RCC 7860 (cell line): ENCODE results near the gene ACVR1.
"Not testable (repeated sequence)": the region's sequence is repeated elsewhere in the genome, so short reads cannot be mapped to it uniquely, and the experiment has no call there.

Source experiments
- DNase-seq: peaks from one replicate; pipeline ENCODE4 v3.0.0-alpha.2; 2015; ENCODE audit warnings: low spot score
- FAIRE-seq: peaks from 2 replicates; lab custom pipeline; 2012; peaks lifted over from hg19 to GRCh38; lab: Jason Lieb, UNC

Gene ACVR1

GRCh38 chr2:157771234-157771633 is 104.9 kb downstream of the ACVR1 start:
- FAIRE-seq (no peak), DNase-seq (no peak)

GRCh38 chr2:157769856-157770255 is 106.3 kb downstream of the ACVR1 start:
- FAIRE-seq (no peak), DNase-seq (no peak)

- DNase-seq, result no peak
- FAIRE-seq, result no peak
Observed at GRCh38 chr2:157764386-157764785, 111.7 kb downstream of the ACVR1 start.

- FAIRE-seq (no peak), DNase-seq (no peak)
Observed at GRCh38 chr2:157761520-157761919, 114.6 kb downstream of the ACVR1 start.

GRCh38 chr2:157760949-157761348 is 115.2 kb downstream of the ACVR1 start:
- FAIRE-seq (no peak), DNase-seq (no peak)

GRCh38 chr2:157759855-157760254 is 116.3 kb downstream of the ACVR1 start:
- DNase-seq (no peak), FAIRE-seq (no peak)

- DNase-seq (no peak), FAIRE-seq (no peak)
Observed at GRCh38 chr2:157758586-157758985, 117.5 kb downstream of the ACVR1 start.

- FAIRE-seq, result no peak
Observed at GRCh38 chr2:157757500-157757899, 118.6 kb downstream of the ACVR1 start.

GRCh38 chr2:157756447-157756846 is 119.7 kb downstream of the ACVR1 start:
- not testable (repeated sequence) for DNase-seq, FAIRE-seq

More at GRCh38 chr2:157757500-157757899, 118.6 kb downstream of the ACVR1 start:
- no peak for DNase-seq

- DNase-seq (peak; percentile 10), FAIRE-seq (no peak)
Observed at GRCh38 chr2:157751462-157752058, 124.6 kb downstream of the ACVR1 start.

- DNase-seq, result no peak
- no peak for FAIRE-seq
Observed at GRCh38 chr2:157749684-157750083, 126.4 kb downstream of the ACVR1 start.

- FAIRE-seq, result no peak
- DNase-seq, result no peak
Observed at GRCh38 chr2:157748371-157749142, 127.6 kb downstream of the ACVR1 start.

- DNase-seq, result peak; percentile 24
Observed at GRCh38 chr2:157747695-157748370, 128.3 kb downstream of the ACVR1 start.

GRCh38 chr2:157747280-157747679 is 128.8 kb downstream of the ACVR1 start:
- DNase-seq, result no peak
- no peak for FAIRE-seq

More at GRCh38 chr2:157747695-157748370, 128.3 kb downstream of the ACVR1 start:
- no peak for FAIRE-seq

- peak; percentile 28 for DNase-seq
- FAIRE-seq, result no peak
Observed at GRCh38 chr2:157746234-157746950, 129.7 kb downstream of the ACVR1 start.

- no peak for DNase-seq
- no peak for FAIRE-seq
Observed at GRCh38 chr2:157744571-157745076, 131.5 kb downstream of the ACVR1 start.

GRCh38 chr2:157743051-157743450 is 133.1 kb downstream of the ACVR1 start:
- no peak for FAIRE-seq
- DNase-seq, result no peak

- DNase-seq, result no peak
- no peak for FAIRE-seq
Observed at GRCh38 chr2:157741819-157742484, 134.2 kb downstream of the ACVR1 start.

- FAIRE-seq, result no peak
- no peak for DNase-seq
Observed at GRCh38 chr2:157737656-157738055, 138.5 kb downstream of the ACVR1 start.

- DNase-seq (no peak), FAIRE-seq (no peak)
Observed at GRCh38 chr2:157735532-157735931, 140.6 kb downstream of the ACVR1 start.
